DND-41 (cell line): Measurements from ENCODE around the gene TMLHE.
"Not testable (repeated sequence)": the region's sequence is repeated elsewhere in the genome, so short reads cannot be mapped to it uniquely, and the experiment has no call there.

Experiments used
- ATAC-seq: fragments of 200-7000 bp; cut with Tn5 transposase; 3 replicates; pipeline ENCODE4 v1.9.1; 2021; ENCODE audit warnings: low read depth; ENCODE audit not compliant: insufficient read depth
- DNase-seq: peaks from one replicate; pipeline ENCODE4 v3.0.0-alpha.2; 2020
- H2AFZ ChIP-seq: 2 replicates; pipeline ENCODE4 v1.6.0; 2012; ENCODE audit warnings: low read depth, low read length
- H3K27ac ChIP-seq: 2 replicates; pipeline ENCODE4 v1.5.1; 2012; ENCODE audit warnings: low read length, inconsistent platforms
- H3K27me3 ChIP-seq: fragments of 200-600 bp; sonication (generic); 2 replicates; pipeline ENCODE4 v1.6.0; 2012; ENCODE audit warnings: low read length, mild to moderate bottlenecking, inconsistent platforms; ENCODE audit not compliant: insufficient read depth, poor library complexity
- H3K36me3 ChIP-seq: 2 replicates; pipeline ENCODE4 v1.5.1; 2012; ENCODE audit warnings: low read length, inconsistent platforms; ENCODE audit not compliant: insufficient read depth
- H3K4me1 ChIP-seq: 2 replicates; pipeline ENCODE4 v1.5.1; 2012; ENCODE audit warnings: mild to moderate bottlenecking, low read length; ENCODE audit not compliant: insufficient read depth
- H3K4me2 ChIP-seq: 2 replicates; pipeline ENCODE4 v1.6.0; 2012; ENCODE audit warnings: mild to moderate bottlenecking, moderate library complexity, low read length, inconsistent platforms; ENCODE audit not compliant: insufficient read depth
- H3K4me3 ChIP-seq, 2 experiments: fragments of 200-600 bp in 1 of 2; shearing (Covaris generic) in 1 of 2; 2 replicates each; pipeline ENCODE4 v1.5.1; 2012 to 2016; ENCODE audit warnings: inconsistent platforms in 2 of 2, low read length in 2 of 2, mild to moderate bottlenecking in 2 of 2, low read depth in 1 of 2, moderate library complexity in 1 of 2
- H3K79me2 ChIP-seq: 2 replicates; pipeline ENCODE4 v1.6.0; 2012; ENCODE audit warnings: low read length, inconsistent platforms; ENCODE audit not compliant: insufficient read depth
- H3K9ac ChIP-seq: 2 replicates; pipeline ENCODE4 v1.6.0; 2012; ENCODE audit warnings: low read depth, mild to moderate bottlenecking, inconsistent platforms, low read length, moderate library complexity
- H3K9me3 ChIP-seq: 2 replicates; pipeline ENCODE4 v1.5.1; 2012; ENCODE audit warnings: low read length, moderate library complexity, mild to moderate bottlenecking, inconsistent platforms; ENCODE audit not compliant: insufficient read depth, severe bottlenecking
- H4K20me1 ChIP-seq: 2 replicates; pipeline ENCODE4 v1.6.0; 2012; ENCODE audit warnings: low read length; ENCODE audit not compliant: insufficient read depth
- CTCF ChIP-seq: IDR thresholded peaks from 2 replicates; pipeline ENCODE4 v1.5.1; 2012; ENCODE audit warnings: borderline replicate concordance, low read length, moderate library complexity, mild to moderate bottlenecking; ENCODE audit not compliant: poor library complexity, severe bottlenecking; ENCODE audit errors: extremely low read depth
- EZH2 ChIP-seq: IDR thresholded peaks from 3 replicates; pipeline ENCODE4 v1.6.1; 2012; ENCODE audit warnings: borderline replicate concordance, low read depth, mild to moderate bottlenecking, moderate library complexity, low read length, inconsistent platforms; ENCODE audit not compliant: severe bottlenecking

TMLHE gene

DNA sequence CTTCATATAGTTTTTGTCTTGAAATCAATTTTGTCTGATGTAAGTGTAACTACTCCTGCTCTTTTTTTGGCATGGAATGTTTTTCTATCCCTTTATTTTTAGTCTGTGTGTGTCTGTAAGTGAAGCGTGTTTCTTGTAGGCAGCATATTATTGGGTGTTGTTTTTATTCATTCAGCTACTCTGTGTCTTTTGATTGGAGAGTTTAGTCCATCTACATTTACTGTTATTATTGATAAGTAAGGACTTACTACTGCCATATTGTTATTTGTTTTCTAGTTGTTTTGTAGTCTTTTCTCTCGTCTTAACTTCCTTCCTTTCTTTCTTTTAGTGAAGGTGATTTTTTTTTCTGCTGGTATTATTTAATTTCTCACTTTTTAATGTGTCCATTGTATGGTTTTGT, 30.5 kb upstream of the TMLHE start:
- Histone ChIP-seq H4K20me1 (no peaks in the 10 kb centered on the region), H3K36me3 (no peaks in the 10 kb centered on the region), H3K27ac (no peak overlapping the region), H3K27me3 (no peaks in the 10 kb centered on the region), H3K79me2 (0 out of 2 replicates have a peak, but pooled peaks cover 2% of the 10 kb centered on the region), H3K4me1 (peaks cover 21% of the 10 kb centered on the region), H3K4me3 (no peak overlapping the region; a peak in 1 of 4 replicates), H2AFZ (no peak overlapping the region), H3K4me2 (peak overlapping the region; percentile 62), H3K9ac (no peak overlapping the region), H3K9me3 (no peaks in the 10 kb centered on the region)
- ATAC-seq (no peak), DNase-seq (no peak)
- TF ChIP-seq EZH2 = no peak
- TF ChIP-seq CTCF = no peak

GRCh38 chrX:155641371-155641770, 28.6 kb upstream of the TMLHE start:
- not testable (repeated sequence) for H3K27me3 ChIP-seq, H3K9me3 ChIP-seq, H3K79me2 ChIP-seq, H3K36me3 ChIP-seq, H4K20me1 ChIP-seq
- peak overlapping the region; percentile 53 for H3K9ac ChIP-seq
- peak overlapping the region; percentile 24 for H2AFZ ChIP-seq
- DNase-seq (peak; percentile 59), ATAC-seq (peak; percentile 68)
- H3K4me1 ChIP-seq = peaks cover 21% of the 10 kb centered on the region
- peak overlapping the region; percentile 47 for H3K4me2 ChIP-seq
- H3K27ac ChIP-seq = peak overlapping the region; percentile 72
- H3K4me3 ChIP-seq = peak overlapping the region; percentile 9 to 51; a peak in 2 of 4 replicates

GRCh38 chrX:155637714-155638113, 25.0 kb upstream of the TMLHE start:
- Histone ChIP-seq H3K4me2 (no peak overlapping the region), H3K27me3 (no peaks in the 10 kb centered on the region), H3K79me2 (no peaks in the 10 kb centered on the region), H3K9me3 (no peaks in the 10 kb centered on the region), H3K4me3 (no peak overlapping the region), H3K4me1 (peaks cover 18% of the 10 kb centered on the region), H3K27ac (no peak overlapping the region), H4K20me1 (no peaks in the 10 kb centered on the region), H3K36me3 (no peaks in the 10 kb centered on the region), H3K9ac (no peak overlapping the region), H2AFZ (no peak overlapping the region)
- DNase-seq (no peak), ATAC-seq (no peak)
- TF ChIP-seq EZH2 = no peak
- TF ChIP-seq CTCF = no peak

DNA sequence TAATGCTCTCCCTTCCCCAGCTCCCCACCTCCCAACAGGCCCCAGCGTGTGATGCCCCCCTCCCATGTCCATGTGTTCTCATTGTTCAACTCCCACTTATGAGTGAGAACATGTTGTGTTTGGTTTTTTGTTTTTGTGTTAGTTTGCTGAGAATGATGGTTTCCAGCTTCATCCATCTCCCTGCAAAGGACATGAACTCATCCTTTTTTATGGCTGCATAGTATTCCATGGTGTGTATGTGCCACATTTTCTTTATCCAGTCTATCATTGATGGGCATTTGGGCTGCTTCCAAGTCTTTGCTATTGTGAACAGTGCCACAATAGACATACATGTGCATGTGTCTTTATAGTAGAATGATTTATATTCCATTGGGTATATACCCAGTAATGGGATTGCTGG, 22.3 kb upstream of the TMLHE start:
- not testable (repeated sequence) for H2AFZ ChIP-seq, DNase-seq, H3K27ac ChIP-seq, H4K20me1 ChIP-seq, H3K9me3 ChIP-seq, H3K79me2 ChIP-seq, H3K27me3 ChIP-seq, H3K36me3 ChIP-seq, H3K4me3 ChIP-seq, H3K9ac ChIP-seq, ATAC-seq, H3K4me2 ChIP-seq
- peaks cover 15% of the 10 kb centered on the region for H3K4me1 ChIP-seq
